Raji (cell line): ENCODE measurements around the gene SMCP.

ENCODE experiments used
- POLR2A ChIP-seq: IDR thresholded peaks from 2 replicates; pipeline ENCODE4 v1.6.1; 2011; ENCODE audit warnings: low read depth, low read length, control low read depth; ENCODE audit not compliant: insufficient read depth

The SMCP gene, protein sequence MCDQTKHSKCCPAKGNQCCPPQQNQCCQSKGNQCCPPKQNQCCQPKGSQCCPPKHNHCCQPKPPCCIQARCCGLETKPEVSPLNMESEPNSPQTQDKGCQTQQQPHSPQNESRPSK

DNA sequence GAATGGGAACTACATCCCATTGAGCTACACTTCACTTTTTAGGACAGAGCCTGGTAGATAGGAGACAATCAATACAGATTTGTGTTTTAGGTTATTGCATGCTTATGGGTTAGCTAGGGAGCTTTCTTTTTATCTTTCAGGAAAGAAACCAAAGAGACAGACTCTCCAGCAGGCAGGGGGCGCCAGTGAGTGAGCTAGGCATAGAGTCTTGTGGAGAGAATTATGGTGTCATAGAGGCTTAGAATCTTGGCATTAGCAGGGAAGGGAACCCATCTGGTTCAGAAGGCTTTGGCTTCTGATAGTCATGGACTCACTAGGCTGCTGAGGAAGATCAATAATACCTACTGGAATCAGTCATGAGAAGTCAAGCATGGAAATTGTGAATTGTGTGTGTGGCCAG, at the start of gene SMCP:
TSS of gene SMCP (plus strand) at position 281 of the 400 bp plus-strand sequence. CDS start 6,101 bp downstream, outside the sequence.
- no peak for TF ChIP-seq POLR2A

DNA sequence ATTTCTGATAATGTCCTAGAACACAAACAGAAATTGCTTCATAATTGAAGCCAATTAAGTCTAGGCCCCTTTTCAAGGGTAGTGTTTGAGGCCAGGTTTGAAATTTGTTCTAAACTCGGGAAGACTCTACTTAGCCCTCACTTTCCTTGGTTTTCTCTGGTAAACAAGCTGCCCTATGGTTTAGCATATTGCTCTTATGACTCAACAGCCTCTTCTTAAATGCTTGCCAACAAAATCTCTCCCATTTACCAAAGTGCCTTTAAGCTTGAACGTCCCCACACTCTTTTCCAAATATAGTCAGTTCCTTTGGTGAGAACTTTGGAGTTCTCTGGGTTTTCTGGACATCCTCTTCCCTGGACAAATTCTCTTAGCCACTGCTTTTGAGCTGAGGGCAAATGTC, 41.3 kb upstream of the SMCP start:
- no peak for TF ChIP-seq POLR2A

DNA sequence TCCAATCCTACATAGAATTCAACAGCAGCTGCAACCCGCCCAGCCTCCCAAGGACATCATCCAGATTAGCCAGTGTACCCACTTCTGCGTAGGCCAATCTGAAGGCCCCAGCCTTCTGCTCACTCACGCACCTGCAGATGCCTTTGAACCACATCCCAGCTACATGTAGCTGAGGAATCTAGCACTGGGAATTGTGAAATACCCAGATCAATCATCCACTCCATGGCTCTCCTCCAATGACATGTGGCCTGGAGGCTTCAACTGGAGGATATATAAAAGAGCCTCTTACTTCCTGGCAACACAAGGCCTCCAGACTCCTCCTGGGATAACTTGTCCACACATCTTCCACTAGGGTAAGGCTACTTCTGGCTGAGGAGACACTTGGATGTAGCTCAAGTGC, 35.6 kb upstream of the SMCP start, which contains the start of gene LCE6A:
TSS of gene LCE6A (plus strand) at position 301 of the 400 bp plus-strand sequence. CDS start 665 bp downstream, outside the sequence.
- TF ChIP-seq POLR2A = no peak

DNA sequence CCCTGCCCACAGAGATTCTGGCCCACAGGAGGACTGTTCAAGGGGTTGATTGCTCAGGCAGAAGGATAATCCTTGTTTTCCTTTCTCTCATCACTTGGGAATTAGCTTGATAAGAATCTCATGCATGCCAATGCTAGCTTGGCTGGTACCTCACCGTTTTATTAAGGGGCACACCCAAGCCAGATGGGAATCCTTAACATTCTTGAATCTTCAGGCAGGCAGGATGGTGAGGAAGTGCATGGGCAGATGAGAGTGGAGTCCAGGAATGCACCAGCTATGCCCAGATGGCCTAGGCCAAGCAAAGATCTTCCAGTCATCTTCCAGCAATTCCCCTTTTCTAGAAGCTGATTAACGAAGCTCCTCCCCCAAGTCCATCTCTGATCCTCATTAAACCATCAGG, 22.5 kb upstream of the SMCP start:
- no peak for TF ChIP-seq POLR2A

DNA sequence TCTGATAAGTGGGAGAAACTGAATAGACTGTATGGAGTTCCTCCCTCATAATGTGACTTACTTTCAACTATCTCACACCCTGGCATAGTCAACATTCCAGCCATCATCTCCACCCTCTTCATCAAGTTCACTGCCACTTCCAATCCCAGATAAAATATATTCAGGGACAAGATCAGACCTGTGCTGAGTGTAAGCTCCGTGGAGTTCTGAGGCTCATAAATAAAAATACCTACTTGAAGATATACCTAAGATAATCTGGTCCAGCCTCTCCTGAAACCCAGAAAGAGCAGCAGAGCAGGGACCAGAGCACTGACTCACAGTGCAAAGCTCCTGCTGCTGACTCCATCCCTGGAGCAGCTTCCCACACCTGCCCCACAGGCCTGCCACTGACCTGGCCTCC, 20.1 kb upstream of the SMCP start:
- TF ChIP-seq POLR2A = no peak

DNA sequence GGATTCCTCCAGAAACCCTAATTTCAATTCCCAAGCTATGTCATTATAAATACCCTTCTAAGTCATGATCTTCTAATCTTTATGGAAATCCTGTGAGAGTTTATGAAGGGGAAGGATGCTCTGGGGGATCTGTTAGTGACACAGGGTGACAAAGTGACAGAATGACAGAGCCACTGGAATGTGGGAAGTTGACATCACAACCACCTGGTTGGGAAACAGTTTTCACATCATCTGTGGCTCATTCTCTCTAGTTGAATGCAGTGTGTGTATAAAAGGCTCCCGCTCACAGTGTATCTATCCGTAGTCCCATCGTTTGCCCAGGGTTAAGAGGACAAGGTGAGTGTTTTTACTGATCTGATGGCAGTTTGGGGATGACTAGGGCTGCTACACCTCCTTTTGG, 18.4 kb upstream of the SMCP start, which contains the start of gene LCE7A:
TSS of gene LCE7A (plus strand) at position 301 of the 400 bp plus-strand sequence. CDS start 702 bp downstream, outside the sequence.
- no peak for TF ChIP-seq POLR2A

DNA sequence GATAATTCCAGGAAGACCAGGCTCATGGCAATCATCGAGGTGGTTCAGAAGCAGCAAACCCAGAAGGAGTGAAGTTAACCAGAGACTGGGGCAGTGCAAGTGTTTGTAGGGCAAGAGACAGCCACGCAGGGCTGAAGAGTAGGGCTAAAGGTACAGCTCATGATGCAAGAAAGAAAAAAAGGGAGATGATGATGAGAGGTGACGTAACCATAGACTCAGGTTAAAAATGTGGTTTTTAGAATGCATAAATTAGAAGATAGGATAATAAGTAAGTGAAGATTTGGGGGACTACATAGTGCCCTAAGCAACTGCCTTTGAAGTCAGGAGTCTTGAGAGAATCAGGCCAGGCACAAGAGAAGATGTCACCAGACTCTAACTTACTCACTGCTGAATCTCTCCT, 18.0 kb upstream of the SMCP start:
- no peak for TF ChIP-seq POLR2A

DNA sequence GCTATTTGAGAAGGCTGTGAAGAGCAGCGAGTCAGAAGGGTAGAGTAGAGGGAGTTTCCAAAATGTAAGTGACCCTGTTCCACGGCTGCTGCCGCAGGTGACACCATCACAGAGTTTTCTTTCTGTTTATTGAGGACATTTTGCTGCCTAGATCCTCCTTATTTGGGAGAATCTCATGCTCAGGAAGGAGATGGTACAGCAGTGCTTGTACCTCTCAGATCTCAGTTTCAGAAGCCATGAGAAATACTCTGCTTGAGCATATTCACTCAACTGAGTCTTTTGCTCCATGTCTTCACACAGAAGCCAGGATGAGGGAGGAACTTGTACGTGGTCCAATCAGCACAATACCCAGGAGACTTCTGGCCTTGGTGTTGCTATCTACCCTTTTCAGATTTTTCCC, 16.7 kb upstream of the SMCP start:
- no peak for TF ChIP-seq POLR2A

DNA sequence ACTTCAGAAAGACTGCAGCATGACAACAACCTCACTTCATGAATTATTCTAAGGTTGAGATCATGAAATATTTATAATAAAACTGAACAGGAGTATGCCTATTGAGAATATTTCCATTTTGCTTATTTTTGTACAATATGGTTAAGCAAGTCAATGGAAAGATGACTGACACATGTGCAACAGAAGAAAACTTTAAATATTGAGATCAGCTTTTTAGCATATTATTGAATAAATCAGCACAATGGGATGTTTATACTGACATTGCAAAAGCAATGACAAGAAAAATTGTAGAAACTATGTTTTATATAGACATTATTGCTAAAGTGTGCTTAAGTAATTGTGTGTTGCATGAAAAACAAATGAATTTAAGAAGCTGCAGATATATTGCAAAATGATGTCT, 13.7 kb upstream of the SMCP start:
- TF ChIP-seq POLR2A = no peak

DNA sequence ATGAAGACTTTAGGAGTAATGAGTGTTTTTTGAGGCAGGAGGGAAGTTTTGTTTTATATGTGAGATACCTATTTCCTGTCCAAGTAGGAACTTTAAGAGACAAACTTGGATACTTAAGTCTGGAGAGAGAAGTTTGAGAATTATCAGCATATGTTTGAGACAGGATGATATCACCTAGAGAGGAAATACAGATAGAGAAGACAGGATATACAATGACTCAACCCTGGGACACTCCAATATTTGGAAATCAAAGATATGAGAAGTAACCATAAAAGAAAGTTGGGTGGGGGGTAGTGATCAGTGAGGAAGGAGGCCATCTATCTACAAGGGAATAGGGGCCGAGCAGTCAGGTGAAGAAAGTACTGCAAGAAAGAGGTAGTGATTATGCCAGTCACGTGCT, 11.8 kb upstream of the SMCP start:
- no peak for TF ChIP-seq POLR2A

DNA sequence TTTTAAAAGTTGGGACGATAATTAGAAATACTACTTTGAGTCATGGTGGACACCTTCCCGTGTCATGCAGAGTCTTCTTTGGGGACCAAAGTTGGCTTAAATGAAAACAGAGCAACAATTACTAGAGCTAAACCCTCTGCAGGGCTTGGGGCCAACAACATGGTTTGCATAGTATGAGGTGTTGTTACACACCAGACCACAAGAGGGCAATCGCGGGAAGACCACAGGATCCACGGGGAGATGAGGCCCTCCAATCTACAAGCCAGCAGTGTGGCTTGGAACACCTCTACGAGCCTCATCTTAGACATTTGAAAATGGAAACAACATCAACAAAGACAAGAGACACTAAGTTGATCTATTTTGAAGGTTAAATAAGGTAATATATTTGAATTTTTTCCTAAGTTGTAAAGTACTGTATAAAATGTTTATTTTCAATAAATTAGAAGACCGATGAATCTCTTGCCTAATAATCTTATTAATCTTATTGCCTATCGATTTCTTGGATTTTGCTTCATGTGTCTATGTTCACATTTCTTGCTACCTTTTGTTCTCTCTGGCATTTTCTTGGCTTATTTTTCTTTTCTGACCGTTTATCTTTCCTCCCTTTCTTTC, 8.2 kb upstream of the SMCP start:
- TF ChIP-seq POLR2A = no peak

DNA sequence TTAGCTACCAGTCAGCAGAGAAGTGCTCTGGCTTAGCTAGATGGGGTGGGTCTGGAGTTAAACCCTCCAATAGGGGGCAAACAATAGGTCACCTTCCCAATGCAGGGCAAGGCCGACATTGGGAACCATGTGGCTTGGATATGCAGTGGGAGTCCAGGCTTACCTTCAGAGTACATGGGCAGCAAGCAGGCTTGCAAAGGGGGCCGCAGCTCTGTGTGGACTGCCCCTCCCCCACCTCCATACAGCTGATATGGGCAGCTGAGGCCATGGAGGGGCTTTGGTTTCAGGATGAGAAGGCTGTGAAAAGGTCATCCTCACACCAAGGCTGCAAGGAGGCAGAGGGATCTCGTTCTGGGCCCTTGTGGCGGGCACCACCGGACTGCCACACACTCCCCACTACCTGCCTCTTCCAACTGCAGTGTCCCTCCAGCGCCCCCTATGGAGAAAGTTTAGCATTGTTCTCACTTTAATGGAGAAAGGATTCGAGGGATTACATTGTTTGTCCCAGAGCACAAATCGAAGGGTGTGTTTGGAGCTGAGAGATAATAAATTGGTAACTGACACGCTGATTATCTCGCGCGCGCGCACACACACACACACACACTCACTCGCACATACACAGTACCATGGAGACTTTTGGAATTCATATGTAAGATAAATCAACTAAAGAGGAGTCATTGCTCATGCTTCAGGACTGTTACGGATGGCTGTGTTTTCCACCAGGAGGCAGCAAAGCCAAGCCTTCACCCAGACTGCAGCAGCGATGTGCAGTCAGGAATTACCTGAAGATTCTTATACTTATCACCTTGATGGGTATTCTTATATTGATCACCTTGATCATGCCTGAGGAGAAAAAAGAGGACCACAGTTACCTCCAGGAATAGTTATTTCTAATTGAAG, 7.0 kb upstream of the SMCP start:
- TF ChIP-seq POLR2A = no peak

DNA sequence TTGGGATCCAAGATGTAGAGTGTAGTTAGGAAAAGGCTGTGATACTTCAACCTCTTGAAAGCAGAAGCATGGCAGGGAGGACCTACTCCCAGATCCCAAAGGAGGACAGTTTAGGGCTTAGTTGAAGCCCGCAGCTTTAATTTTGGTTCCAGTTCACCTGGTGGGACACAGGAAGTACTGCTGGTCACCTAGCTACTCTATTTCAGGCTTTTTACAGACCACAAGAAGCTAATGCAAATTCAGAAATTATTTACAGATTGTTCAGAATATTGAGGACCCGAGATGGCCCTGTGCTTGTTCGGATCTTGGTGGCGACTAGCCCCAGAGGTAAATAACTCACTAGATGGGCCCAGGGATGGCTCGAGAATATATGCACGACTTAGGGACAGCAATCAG, 6.4 kb upstream of the SMCP start:
- no peak for TF ChIP-seq POLR2A

DNA sequence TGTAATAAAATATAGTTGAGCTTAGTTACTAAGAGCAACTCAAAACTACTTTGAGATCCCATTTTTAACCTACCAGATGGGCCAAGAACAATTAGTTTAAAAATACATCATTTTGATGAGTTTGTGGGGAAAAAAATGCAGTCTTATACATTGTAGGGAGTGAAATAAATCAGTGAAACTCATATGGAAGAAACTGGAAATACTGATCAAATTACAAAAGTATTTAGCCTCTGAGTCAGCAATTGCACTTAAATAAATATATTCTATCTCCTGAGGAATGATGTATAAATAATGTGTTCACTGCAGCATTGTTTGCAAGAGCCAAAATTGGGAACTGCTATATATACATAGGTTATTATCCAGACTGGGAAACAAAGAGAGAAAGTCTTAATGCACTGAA, 4.6 kb upstream of the SMCP start:
- no peak for TF ChIP-seq POLR2A

DNA sequence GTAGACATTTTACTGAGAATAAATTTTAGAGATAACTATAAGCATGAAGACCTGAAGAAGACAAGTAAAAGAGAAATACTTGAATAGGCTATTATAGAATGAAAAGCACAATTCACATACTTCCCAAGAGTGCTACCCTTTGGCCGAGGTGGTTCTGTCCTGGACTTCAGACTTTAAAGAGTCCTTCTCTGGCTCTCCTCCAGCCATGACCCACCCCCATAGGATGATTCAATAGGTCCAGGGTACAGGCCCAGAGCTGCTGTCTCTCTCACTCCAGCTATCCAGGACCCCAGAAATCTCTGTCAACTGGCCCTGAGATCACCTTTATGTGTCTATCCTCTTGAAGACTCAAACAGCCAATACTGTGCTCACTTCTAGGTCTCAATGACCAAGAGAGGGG, 1.3 kb upstream of the SMCP start:
- no peak for TF ChIP-seq POLR2A
